GM21528 (cell line): ENCODE results near the gene FAM222B.
"Not testable (repeated sequence)": the region's sequence is repeated elsewhere in the genome, so short reads cannot be mapped to it uniquely, and the experiment has no call there.

ENCODE experiments used
- ATAC-seq: cut with Tn5 transposase; IDR thresholded peaks from one replicate; pipeline ENCODE4 v1.9.1; 2021; ENCODE audit warnings: mild to moderate bottlenecking, moderate library complexity; ENCODE audit not compliant: unreplicated experiment, low FRiP score

The FAM222B gene

GRCh38 chr17:28842282-28843012 lies at the start of gene FAM222B:
Gene FAM222B (minus strand): TSS chr17:28842790. CDS start chr17:28766667, 76,123 bp downstream.
- peak; percentile 80 for ATAC-seq

- ATAC-seq: no peak
Measured at GRCh38 chr17:28892024-28892423, 49.4 kb upstream of the FAM222B start.

- no peak for ATAC-seq
Measured at GRCh38 chr17:28891201-28891600, 48.6 kb upstream of the FAM222B start.

GRCh38 chr17:28889996-28890395 lies 47.4 kb upstream of the FAM222B start:
- no peak for ATAC-seq

- no peak for ATAC-seq
Measured at GRCh38 chr17:28888832-28889231, 46.2 kb upstream of the FAM222B start.

DNA sequence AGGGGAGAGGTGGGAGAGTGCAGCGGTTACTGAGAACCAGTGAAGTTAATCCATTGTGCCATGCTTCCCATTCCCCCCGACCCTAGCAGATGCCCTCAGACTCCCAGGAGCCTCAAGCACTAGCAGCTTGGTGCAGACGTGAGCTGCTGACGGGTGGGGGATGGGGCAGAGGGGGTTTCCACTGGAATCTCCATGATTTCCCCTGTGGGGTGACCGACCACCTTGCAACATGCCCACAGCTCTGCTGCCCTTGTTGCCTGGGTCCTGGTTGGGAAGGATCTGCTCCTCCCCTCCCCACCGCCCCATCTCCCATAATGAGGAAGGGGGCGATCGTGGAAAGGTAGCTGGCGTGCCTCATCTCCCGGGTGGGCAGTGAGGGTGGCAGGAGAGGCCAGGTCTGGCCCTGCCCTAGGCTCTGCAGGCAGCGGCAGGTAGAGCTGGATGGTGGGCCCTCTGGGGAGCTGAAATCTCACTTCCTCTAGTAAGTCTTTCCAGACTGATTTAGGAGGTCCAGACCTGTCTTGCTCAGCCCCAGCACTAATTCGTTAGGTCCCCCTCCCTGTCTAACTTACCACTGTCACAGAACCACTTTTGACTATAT lies 45.4 kb upstream of the FAM222B start:
- ATAC-seq: no peak

DNA sequence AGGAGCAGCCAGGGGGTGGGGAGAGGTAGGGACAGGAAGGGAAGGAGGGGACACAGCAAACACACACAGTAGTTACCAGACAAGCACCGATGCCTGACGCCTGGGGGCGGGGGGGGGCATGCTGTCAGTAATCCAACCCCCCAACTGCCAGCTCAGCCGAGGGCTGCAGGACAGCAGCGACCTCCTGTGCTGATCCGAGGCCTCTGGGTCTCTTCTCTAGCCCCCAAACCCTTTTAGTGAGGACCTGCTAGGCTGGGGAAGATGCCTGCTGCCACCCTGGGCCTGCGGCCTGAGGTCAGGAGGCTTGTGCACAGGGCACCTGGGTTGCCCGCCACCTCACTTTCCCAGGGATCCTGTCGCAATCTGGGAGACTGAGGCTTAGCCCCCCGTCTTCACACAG lies 43.4 kb upstream of the FAM222B start:
- ATAC-seq: no peak

DNA sequence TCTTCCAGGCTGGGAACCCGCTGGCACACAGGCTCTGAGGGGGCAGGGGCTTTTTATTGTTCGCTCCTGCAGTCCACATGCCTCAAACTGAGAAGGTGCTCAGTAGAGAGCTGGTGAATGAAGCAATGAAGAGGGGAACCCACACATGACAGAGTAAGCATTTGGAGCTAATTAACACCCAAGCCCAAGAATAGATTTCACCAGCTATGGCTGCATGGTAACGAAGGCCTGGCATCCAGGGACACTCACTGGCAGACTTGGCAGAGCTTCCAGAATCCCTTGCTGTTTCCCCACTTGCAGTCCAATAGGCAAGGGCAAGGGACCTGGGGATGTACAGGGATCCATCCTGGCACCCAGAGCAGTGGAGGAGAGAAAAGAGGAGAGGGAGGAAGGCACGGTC lies 42.8 kb upstream of the FAM222B start:
- ATAC-seq: no peak

GRCh38 chr17:28883967-28884702 lies 41.5 kb upstream of the FAM222B start:
- ATAC-seq: no peak

DNA sequence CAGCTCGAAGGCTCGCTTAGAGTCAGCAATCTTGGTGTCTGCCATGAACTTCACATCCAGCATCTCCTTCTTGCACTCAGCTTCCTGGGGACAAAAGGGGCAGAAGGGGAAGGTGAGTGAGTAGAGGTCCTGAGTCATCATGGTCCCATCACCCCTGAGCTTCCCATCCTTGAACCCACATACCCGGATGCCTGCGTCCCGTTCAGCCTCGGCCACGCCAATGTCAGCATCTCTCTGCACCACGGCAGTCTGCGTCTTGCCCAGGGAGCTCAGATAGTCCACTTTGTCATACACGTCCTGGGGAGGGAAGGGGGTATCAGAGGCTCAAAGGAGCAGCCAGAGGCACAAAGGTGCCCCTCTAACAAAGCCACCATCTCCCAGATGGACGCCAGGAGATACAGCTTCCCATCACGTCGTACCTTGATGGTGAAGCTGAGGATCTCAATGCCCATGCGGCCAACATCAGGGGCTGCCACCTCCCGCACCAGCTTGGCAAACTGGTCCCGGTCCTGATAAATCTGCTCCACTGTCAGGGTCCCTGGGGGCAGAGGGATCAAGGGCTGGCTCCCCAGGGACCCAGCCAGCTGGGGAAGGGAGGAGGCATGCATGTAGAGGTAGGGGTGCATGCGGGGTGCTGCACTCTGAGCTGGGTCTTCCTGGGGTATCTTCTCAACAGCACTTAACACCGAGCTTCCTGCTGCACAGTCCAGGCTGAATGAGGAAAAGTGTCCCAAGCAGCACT lies 39.7 kb upstream of the FAM222B start:
- ATAC-seq: no peak

DNA sequence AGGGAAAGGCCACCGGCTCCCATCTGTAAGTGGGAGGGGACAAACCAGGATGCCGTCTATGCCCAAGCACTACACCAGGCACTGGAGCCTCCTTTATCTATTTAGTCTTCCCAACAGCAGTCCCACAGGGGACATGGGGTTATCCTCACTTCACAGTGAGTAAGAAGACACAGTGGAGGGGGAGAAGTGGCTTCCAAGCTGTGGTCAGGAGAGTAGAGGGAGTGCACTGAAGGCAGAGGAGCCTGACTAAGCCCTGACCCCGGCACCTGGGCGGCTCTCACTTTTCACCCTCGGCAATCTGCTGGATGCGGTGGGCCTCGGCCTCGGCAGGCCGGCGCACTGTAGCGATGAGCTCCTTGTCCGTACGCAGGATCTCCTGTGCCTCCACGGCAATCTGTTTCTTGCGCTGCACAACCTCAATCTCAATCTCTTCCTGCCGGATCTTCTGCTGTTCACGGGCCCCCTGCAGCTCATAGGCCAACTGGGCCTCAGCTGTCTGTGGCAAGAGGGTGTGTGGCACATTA lies 39.0 kb upstream of the FAM222B start:
- no peak for ATAC-seq

- ATAC-seq: no peak
Measured at GRCh38 chr17:28880572-28880945, 38.0 kb upstream of the FAM222B start.

DNA sequence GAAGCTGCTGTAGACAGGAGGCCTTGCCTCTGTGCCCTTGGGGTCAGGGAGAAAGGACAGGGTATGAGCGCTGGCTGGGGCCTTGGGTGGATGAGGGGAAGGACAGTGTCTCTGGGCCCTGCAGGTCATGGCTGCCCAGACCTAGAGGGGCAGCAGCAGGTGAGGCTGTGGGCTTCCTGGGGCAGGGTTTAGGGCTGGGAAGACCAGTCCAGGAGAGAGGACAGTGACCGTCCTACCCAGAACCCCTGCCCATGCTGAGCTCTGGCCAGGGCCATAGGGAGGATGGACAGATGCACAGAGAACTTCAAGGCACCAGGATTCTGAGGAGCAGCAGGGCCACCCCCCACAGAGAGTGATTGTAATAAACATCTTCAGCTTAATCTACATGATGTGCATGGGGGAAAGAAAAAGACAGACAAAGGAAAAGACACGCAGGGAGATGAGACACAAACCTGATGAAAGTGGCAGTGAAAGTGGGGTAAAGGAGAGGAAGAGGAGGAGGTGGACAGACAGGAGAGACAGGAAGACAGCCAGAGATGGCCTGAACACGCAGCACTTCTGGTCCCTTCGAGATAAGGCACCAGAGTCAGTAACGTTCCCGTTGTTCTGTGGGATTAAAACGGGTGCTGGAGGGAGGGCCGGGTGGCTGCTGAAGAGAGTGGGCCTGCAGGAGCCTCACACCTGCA lies 37.4 kb upstream of the FAM222B start:
- no peak for ATAC-seq

GRCh38 chr17:28878981-28879380 lies 36.4 kb upstream of the FAM222B start:
- ATAC-seq: no peak

DNA sequence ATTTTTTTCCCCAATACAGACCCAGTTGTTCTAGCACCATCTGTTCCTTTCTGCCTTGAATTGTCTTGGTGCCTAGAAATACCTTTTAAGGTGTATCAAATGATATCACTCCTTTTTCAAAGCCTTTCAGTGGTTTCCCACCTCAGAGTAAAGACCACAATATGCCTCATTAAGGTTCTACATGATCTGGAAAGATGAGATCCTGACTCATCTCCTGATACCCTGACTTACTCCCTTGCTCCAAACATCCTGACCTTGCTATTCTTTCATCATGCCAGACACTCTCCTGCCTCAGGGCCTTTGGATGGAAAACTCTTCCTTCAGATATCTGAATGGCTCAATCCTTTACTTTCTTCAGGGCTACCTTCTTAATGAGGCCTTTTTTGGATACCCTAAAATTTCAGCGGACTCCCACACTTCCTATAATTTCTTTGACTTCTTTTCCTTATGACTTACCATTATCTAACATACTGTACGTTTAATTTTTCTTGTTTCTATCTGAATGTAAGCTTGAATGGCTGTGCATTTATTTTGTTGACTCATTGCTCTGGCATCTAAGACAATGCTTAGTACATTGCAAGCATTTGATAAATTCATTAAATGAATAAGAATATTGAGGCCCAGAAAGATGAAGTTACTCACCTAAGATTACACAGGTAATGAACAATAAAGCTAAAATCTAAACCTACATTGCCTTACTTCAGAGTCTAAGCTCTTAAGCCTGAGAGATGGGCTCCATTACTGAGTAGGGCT lies 35.7 kb upstream of the FAM222B start:
- no peak for ATAC-seq

DNA sequence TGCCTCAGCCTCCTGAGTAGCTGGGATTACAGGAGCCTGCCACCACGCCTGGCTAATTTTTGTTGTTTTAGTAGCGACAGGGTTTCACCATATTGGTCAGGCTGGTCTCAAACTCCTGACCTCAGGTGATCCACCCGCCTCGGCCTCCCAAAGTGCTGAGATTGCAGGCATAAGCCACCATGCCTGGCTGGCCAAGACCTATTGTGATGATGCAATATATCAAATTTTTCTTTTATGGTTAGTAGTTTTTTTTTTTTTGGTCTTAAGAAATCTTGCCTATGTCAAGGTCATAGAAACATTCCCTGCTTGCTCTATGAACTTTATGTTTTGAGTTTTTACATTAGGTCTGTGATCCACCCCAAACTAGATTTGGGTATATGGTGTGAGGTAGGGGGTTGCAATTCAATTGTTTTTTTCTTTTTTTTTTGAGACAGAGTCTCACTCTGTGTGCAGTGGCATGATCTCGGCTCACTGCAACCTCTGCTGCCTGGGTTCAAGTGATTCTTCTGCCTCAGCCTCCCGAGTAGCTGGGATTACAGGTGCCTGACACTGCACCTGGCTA lies 34.6 kb upstream of the FAM222B start:
- ATAC-seq: not testable (repeated sequence)

DNA sequence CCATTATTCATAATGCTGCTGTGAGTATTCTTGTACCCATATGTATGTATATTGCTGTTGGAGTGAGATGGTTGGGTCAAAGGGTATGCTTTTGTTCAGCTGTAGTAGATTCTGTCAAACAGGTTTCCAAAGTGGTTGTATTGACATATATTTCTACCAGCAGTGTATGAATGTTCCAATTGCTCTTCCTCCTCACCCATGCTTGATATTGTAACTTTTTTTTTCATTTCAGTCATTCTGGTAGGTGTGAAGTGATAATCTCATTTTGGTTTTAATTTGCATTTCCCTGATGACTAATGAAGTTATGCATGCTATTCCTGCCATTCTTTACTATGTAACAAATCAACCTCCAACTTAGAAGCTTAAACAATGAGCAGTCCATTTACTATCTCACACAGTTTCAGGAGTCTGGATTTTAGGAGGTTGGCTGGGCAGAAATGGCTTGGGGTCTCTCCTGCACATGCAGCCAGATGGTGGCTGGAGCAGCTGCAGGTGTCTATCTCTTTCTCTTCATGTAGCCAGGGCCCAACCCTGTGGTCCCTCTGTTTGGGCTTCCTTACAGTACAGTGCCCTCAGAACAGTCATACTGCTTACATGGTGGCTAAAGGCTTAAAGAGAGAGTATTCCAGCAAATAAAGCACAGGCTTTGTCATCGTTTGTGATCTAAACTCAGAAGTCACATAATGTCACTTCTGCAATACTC lies 33.4 kb upstream of the FAM222B start:
- ATAC-seq: no peak

DNA sequence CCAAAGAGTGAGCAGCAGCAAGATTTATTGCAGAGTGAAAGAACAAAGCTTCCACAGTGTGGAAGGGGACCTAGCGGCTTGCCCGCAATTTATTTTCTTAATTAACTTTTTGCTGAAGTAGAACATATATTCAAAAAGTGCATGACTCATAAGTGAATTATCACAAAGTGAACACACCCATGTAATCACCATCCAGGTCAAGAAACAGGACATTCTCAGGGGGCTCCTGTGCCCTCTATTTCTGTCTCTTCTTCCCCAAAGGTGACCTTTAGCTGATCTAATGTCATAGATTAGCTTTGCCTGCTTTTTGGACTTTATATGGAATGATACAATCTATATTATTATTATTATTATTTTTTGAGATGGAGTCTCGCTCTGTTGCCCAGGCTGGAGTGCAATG lies 32.2 kb upstream of the FAM222B start:
- no peak for ATAC-seq

DNA sequence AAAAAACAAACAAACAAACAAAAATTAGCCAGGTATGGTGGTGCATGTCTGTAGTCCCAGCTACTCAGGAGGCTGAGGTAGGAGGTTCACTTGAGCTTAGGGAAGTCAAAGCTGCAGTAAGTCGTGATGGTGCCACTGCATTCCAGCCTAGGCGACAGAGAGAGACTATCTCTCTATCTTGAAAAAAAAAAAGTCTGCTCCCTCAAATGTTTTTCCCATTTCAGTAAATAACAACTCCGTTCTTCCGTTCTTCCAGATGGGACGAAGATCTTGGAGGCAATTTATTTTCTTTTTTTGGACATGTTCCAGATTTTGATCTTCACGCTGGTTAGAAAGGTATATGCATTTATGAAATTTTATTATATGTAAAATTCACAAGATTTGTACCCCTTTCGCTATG lies 31.2 kb upstream of the FAM222B start:
- ATAC-seq: no peak
